Adrenal gland (tissue), 12 donors: Measurements from ENCODE around the gene CFAP97D1. TPM values are rescaled to one million over a fixed set of nuclear protein-coding genes. Genes with fewer than 3 reads are reported as not detected.

Experiments used
- DNase-seq, 7 donors: peaks; one replicate each; pipeline ENCODE4 v3.0.0-alpha.2; 2019 to 2020
- H3K27ac ChIP-seq, 5 donors: fragments of 200-600 bp; sonication (generic) in 4 of 5; 1 replicate in 3 of 5; 2 replicates in 2 of 5; pipeline versions ENCODE4 v1.5.1 to v1.8.0; 2016 to 2020; ENCODE audit warnings: mild to moderate bottlenecking in 1 of 5
- H3K27me3 ChIP-seq: fragments of 200-600 bp; 2 replicates; pipeline ENCODE4 v1.8.0; 2021
- H3K36me3 ChIP-seq, 2 donors: fragments of 200-600 bp; replicated peaks in 1 of 2; 1 replicate in 1 of 2; 2 replicates in 1 of 2; pipeline versions ENCODE4 v1.5.1 to v1.8.0; 2018 to 2022
- H3K4me1 ChIP-seq, 2 donors: fragments of 200-600 bp; replicated peaks in 1 of 2; 1 replicate in 1 of 2; 2 replicates in 1 of 2; pipeline versions ENCODE4 v1.5.1 to v1.8.0; 2018 to 2021
- H3K4me3 ChIP-seq, 4 donors: fragments of 200-600 bp; sonication (generic) in 3 of 4; one replicate each; pipeline ENCODE4 v1.5.1; 2016 to 2018
- H3K9me3 ChIP-seq, 3 donors: fragments of 200-600 bp; sonication (generic) in 1 of 3; replicated peaks in 1 of 3; 1 replicate in 2 of 3; 2 replicates in 1 of 3; pipeline versions ENCODE4 v1.5.1 to v1.8.0; 2016 to 2021
- POLR2A ChIP-seq, 2 donors: fragments of 450-650 bp; IDR thresholded peaks; one replicate each; pipeline ENCODE4 v1.6.1; 2017; ENCODE audit warnings: antibody characterized with exemption in 2 of 2, mild to moderate bottlenecking in 2 of 2, moderate library complexity in 1 of 2
- WGBS, 4 donors: extraction: QIAGEN DNeasy Blood & Tissue Kit in 2 of 4; methylation state at CpG; one replicate each; pipeline versions ENCODE4 v1.1.5 to v1.1.7; 2013 to 2017; 5-methylcytosine and 5-hydroxymethylcytosine counted together
- intact Hi-C, 2 donors: fragments of 100-400 bp; cut with DNase I; formaldehyde crosslinking; loops; one replicate each; pipeline versions ENCODE4 v1.14.1 to v1.15.0; 2022 to 2023
- polyA plus RNA-seq, 3 donors: library from polyadenylated mRNA; stranded (reverse); fragments of 200-250 nt in 2 of 3; fragments of 350-450 nt in 1 of 3; fragmentation: Illumina TruSeq in 1 of 3; extraction: RNeasy Lipid Tissue Mini Kit (QIAGEN cat#74804) in 1 of 3; gene quantifications; one replicate each; pipeline ENCODE4 v1.2.3, GENCODE V29; 2013 to 2014
- total RNA-seq, 9 donors: library from RNA; depleted of rRNA in 4 of 9; stranded (reverse); fragments of >200 nt in 4 of 9; fragments of 120-200 nt in 1 of 9; fragmentation: NEBNext Ultra II Directional in 1 of 9; extraction: Animal tissue kit (Norgen Biotek cat#: 25700) in 1 of 9; gene quantifications; one replicate each; pipeline versions ENCODE4 v1.1.0 to v1.2.4, GENCODE V29; 2013 to 2023
- TF ChIP-seq, protein P1 (sequence below), 6 experiments: fragments of 450-650 bp in 4 of 6; fragments of 200-600 bp in 2 of 6; sonication (generic) in 1 of 6; IDR thresholded peaks; 1 replicate in 5 of 6; 2 replicates in 1 of 6; pipeline versions ENCODE4 v1.5.1 to v1.8.0; 2016 to 2021; ENCODE audit warnings: antibody characterized with exemption in 6 of 6, mild to moderate bottlenecking in 2 of 6, moderate library complexity in 1 of 6
- donor health status: healthy with polysubstance abuse.
- donor health status: Bipolar disorder and iron deficiency.
- donor health status: DM: yes; HTN: yes; CAD: no.
- donor health status: DM: no; HTN: no; CAD: no.
- donor health status: DM: no; HTN: no; CAD: no.
- donor health status: DM: yes; HTN: yes; CAD: no.

CFAP97D1 gene
- total and polyA plus RNA-seq, 12 donors: under 0.01 to 0.28 TPM; not detected in 10

DNA sequence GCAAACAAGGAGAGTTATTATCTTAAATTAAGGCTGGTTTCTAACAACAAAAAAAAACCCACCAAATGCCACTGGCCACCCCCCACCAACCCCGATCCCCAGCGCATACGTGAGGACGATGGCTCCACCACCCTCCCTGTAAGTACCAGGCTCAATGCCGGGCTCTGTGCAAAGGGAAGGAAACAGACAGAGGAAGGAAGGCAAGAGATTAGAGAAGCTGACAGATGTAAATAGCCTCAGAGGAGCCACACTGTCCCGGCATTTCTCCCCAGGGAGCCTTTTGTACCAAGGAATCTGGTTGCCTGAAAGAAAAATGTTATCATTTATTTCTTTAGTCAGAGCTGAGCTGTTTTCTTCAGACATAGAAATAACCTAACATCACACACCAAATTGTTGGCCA is 34.7 kb upstream of the CFAP97D1 start:
- DNase-seq: no peak
- intact Hi-C loops: no loop called here
- H3K4me3 ChIP-seq: no peak overlapping the region
- TF ChIP-seq, protein P1, sequence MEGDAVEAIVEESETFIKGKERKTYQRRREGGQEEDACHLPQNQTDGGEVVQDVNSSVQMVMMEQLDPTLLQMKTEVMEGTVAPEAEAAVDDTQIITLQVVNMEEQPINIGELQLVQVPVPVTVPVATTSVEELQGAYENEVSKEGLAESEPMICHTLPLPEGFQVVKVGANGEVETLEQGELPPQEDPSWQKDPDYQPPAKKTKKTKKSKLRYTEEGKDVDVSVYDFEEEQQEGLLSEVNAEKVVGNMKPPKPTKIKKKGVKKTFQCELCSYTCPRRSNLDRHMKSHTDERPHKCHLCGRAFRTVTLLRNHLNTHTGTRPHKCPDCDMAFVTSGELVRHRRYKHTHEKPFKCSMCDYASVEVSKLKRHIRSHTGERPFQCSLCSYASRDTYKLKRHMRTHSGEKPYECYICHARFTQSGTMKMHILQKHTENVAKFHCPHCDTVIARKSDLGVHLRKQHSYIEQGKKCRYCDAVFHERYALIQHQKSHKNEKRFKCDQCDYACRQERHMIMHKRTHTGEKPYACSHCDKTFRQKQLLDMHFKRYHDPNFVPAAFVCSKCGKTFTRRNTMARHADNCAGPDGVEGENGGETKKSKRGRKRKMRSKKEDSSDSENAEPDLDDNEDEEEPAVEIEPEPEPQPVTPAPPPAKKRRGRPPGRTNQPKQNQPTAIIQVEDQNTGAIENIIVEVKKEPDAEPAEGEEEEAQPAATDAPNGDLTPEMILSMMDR (IDR thresholded peaks at IDR 0.05): no peak
- TF ChIP-seq POLR2A (IDR thresholded peaks at IDR 0.05): no peak
- no peak overlapping the region for H3K27ac ChIP-seq
- H3K36me3 ChIP-seq: no peaks in the 10 kb centered on the region
- WGBS, 4 donors: 35 to 57% (median 44%) methylated on average over 6 of the region's 6 CpGs
- H3K9me3 ChIP-seq: no peaks in the 10 kb centered on the region
- H3K27me3 ChIP-seq: no peaks in the 10 kb centered on the region
- peaks cover 0 to 7% of the 10 kb centered on the region in 2 donors for H3K4me1 ChIP-seq

DNA sequence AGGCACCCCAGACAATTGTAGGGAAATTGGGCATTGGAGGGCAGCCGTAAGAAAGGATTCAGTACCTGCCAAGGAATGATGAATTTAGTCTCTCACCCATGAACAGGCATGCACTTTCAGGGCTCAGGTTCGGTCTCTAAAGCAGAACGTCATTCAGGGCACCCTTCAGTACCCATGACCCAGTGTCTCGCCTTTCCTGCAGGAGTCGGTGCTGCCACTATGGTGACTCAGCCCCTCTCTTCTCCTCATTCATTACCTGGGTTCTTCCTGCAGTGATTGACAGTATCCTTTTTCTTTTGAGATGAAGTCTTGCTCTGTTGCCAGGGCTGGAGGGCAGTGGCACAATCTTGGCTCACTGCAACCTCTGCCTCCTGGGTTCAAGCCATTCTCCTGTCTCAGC is 30.1 kb upstream of the CFAP97D1 start:
- Histone ChIP-seq H3K4me3 (no peak overlapping the region), H3K27ac (no peak overlapping the region), H3K27me3 (no peaks in the 10 kb centered on the region), H3K9me3 (no peaks in the 10 kb centered on the region), H3K4me1 (peaks cover 4 to 18% of the 10 kb centered on the region in 2 donors), H3K36me3 (no peaks in the 10 kb centered on the region)
- 66 to 81% (median 74%) methylated on average over 5 of the region's 5 CpGs for WGBS, 4 donors
- DNase-seq: no peak
- intact Hi-C loops: no loop called here
- no peak for TF ChIP-seq POLR2A (IDR thresholded peaks at IDR 0.05)
- TF ChIP-seq, protein P1 (IDR thresholded peaks at IDR 0.05): no peak

DNA sequence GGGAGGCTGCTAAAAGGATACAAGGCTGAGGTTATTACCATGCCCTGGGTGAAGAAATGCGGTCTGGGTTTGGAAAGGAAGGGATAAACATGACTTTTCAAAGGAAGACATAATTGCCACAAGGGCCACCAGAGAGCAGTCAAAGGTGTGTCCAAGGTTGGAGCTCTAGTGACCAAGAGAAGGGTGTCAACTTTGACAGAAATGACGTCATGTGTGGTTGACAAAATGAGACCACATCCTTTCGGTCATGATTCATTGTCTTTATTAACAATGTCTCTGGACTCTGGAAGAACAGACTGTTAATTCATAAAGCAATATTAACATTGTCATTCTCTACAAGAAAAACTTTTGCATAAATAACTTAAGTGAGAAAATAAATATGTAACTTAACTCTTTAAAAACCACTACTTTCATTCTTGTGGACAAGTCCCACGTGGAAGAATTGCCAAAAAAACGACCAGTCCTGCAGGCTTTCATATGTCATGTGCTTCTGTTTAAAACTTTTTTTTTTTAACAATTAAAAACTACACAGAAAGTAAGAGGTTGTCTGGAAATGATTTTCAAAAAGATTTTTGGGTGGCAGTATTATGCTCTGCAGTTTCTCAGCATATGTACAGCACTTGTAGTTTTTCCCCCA is 26.6 kb upstream of the CFAP97D1 start:
- peaks cover 7 to 16% of the 10 kb centered on the region in 2 donors for H3K4me1 ChIP-seq
- WGBS, 4 donors: 64 to 75% (median 71%) methylated on average over 5 of the region's 5 CpGs
- no peaks in the 10 kb centered on the region for H3K9me3 ChIP-seq
- DNase-seq: no peak
- TF ChIP-seq, protein P1 (IDR thresholded peaks at IDR 0.05): no peak
- no peak for TF ChIP-seq POLR2A (IDR thresholded peaks at IDR 0.05)
- H3K36me3 ChIP-seq: no peaks in the 10 kb centered on the region
- no peak overlapping the region for H3K27ac ChIP-seq
- H3K27me3 ChIP-seq: no peaks in the 10 kb centered on the region
- intact Hi-C loops: no loop called here
- H3K4me3 ChIP-seq: no peak overlapping the region

DNA sequence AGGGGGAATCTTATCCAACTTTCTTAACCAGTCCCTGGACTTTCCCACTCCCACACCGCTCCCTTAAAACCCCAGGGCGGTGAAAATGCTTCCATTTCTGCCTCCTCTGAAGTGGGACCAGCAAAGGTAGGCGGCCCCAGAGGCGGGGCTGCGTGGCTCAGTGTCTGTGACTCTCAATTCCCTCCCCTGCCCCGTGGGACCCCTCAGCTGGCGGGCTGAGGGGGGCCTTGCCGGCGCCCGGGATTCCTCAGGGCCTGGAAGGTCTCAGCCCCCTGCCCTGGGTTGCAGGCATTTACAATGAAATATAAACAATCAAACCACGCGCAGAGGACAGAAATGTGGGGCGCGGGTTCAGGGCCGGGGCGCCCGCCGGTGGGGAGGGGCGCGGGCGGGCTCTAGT is 25.3 kb upstream of the CFAP97D1 start:
- no peak for TF ChIP-seq POLR2A (IDR thresholded peaks at IDR 0.05)
- TF ChIP-seq, protein P1 (IDR thresholded peaks at IDR 0.05): no peak
- no peak for DNase-seq
- Histone ChIP-seq H3K36me3 (no peaks in the 10 kb centered on the region), H3K4me3 (no peak overlapping the region), H3K27ac (no peak overlapping the region), H3K4me1 (peaks cover 7 to 16% of the 10 kb centered on the region in 2 donors), H3K9me3 (no peaks in the 10 kb centered on the region), H3K27me3 (no peaks in the 10 kb centered on the region)
- intact Hi-C loops: loop anchor here in 1 of 2 donors (5.0 kb wide), 1 partner anchor 58 kb away; no protein-coding TSS in a partner anchor
- WGBS, 4 donors: 27 to 38% (median 34%) methylated on average over 17 to 21 of the region's 21 CpGs
